NOMO-1 treated with DMSO at 0.1 percent for 48 hours (cell line): Measurements from ENCODE around the gene CHMP4B.

ENCODE experiments used
- DNase-seq: peaks from one replicate; lab custom pipeline; 2025; ENCODE audit not compliant: unreplicated experiment; lab: John Stamatoyannopoulos, UW

Gene CHMP4B

GRCh38 chr20:33890557-33890956 is 79.4 kb downstream of the CHMP4B start:
- no peak for DNase-seq

- no peak for DNase-seq
Measured at GRCh38 chr20:33893314-33893713, 82.2 kb downstream of the CHMP4B start.

- no peak for DNase-seq
Measured at GRCh38 chr20:33894798-33895197, 83.7 kb downstream of the CHMP4B start.

GRCh38 chr20:33896509-33896908 is 85.4 kb downstream of the CHMP4B start:
- DNase-seq: no peak

GRCh38 chr20:33897313-33897912 is 86.3 kb downstream of the CHMP4B start:
- DNase-seq: no peak

GRCh38 chr20:33899106-33899505 is 88.0 kb downstream of the CHMP4B start:
- DNase-seq: no peak

- DNase-seq: no peak
Measured at GRCh38 chr20:33900521-33901131, 89.5 kb downstream of the CHMP4B start.

- no peak for DNase-seq
Measured at GRCh38 chr20:33901132-33901523, 90.0 kb downstream of the CHMP4B start.

GRCh38 chr20:33902011-33902410 is 90.9 kb downstream of the CHMP4B start:
- DNase-seq: no peak
